Right atrium auricular region (tissue), 2 donors: ENCODE measurements around the gene CDHR5. TPM values are rescaled to one million over a fixed set of nuclear protein-coding genes. Genes with fewer than 3 reads are reported as not detected.

ENCODE experiments used
- DNase-seq: peaks from one replicate; pipeline ENCODE4 v3.0.0-alpha.2; 2019; ENCODE audit warnings: low spot score
- H3K27ac ChIP-seq, 2 donors: fragments of 200-600 bp; sonication (generic); 1 replicate in 1 of 2; 2 replicates in 1 of 2; pipeline ENCODE4 v1.5.1; 2016 to 2019
- H3K27me3 ChIP-seq, 2 donors: fragments of 200-600 bp; sonication (generic); one replicate each; pipeline versions ENCODE4 v1.5.1 to v1.6.0; 2017 to 2019
- H3K36me3 ChIP-seq: fragments of 200-600 bp; sonication (generic); one replicate; pipeline ENCODE4 v1.5.1; 2016
- H3K4me1 ChIP-seq, 2 donors: fragments of 200-600 bp; sonication (generic); one replicate each; pipeline versions ENCODE4 v1.5.1 to v1.6.0; 2017 to 2019
- H3K4me3 ChIP-seq, 2 donors: fragments of 200-600 bp; sonication (generic); 1 replicate in 1 of 2; 2 replicates in 1 of 2; pipeline ENCODE4 v1.5.1; 2017 to 2019; ENCODE audit warnings: mild to moderate bottlenecking in 1 of 2, moderate library complexity in 1 of 2
- H3K9me3 ChIP-seq, 2 donors: fragments of 200-600 bp; sonication (generic); one replicate each; pipeline ENCODE4 v1.5.1; 2019
- total RNA-seq, 2 donors: library from RNA; depleted of rRNA; stranded (reverse); fragments of >200 nt; gene quantifications; one replicate each; pipeline ENCODE4 v1.1.0, GENCODE V29; 2016
- TF ChIP-seq, protein P1 (sequence below), 2 donors: fragments of 200-600 bp; sonication (generic); IDR thresholded peaks; one replicate each; pipeline ENCODE4 v1.5.1; 2019; ENCODE audit warnings: antibody characterized with exemption in 2 of 2

CDHR5 gene
- total RNA-seq, 2 donors from 2014 or later, result not detected

DNA sequence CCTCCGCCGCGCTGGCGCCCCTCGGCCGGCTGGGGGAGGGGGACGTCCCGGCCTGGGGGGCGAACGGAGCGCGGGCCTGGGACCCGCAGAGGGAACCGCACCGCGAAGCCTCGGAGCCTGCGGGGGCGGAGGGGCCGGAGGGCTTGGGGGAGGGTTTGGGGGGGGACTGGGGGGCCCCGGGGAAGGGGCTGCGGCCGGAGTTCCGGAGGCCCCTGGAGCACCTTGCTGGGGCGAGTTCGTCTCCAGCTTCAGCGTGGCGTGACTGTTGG is 2.5 kb upstream of the CDHR5 start:
- Histone ChIP-seq H3K36me3 (no peaks in the 10 kb centered on the region), H3K4me1 (peaks cover 0 to 5% of the 10 kb centered on the region in 2 donors), H3K9me3 (no peaks in the 10 kb centered on the region), H3K4me3 (no peak overlapping the region), H3K27me3 (peaks cover 0 to 3% of the 10 kb centered on the region in 2 donors), H3K27ac (no peak overlapping the region)
- TF ChIP-seq, protein P1, sequence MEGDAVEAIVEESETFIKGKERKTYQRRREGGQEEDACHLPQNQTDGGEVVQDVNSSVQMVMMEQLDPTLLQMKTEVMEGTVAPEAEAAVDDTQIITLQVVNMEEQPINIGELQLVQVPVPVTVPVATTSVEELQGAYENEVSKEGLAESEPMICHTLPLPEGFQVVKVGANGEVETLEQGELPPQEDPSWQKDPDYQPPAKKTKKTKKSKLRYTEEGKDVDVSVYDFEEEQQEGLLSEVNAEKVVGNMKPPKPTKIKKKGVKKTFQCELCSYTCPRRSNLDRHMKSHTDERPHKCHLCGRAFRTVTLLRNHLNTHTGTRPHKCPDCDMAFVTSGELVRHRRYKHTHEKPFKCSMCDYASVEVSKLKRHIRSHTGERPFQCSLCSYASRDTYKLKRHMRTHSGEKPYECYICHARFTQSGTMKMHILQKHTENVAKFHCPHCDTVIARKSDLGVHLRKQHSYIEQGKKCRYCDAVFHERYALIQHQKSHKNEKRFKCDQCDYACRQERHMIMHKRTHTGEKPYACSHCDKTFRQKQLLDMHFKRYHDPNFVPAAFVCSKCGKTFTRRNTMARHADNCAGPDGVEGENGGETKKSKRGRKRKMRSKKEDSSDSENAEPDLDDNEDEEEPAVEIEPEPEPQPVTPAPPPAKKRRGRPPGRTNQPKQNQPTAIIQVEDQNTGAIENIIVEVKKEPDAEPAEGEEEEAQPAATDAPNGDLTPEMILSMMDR (IDR thresholded peaks at IDR 0.05), result no peak
- DNase-seq, result no peak

DNA sequence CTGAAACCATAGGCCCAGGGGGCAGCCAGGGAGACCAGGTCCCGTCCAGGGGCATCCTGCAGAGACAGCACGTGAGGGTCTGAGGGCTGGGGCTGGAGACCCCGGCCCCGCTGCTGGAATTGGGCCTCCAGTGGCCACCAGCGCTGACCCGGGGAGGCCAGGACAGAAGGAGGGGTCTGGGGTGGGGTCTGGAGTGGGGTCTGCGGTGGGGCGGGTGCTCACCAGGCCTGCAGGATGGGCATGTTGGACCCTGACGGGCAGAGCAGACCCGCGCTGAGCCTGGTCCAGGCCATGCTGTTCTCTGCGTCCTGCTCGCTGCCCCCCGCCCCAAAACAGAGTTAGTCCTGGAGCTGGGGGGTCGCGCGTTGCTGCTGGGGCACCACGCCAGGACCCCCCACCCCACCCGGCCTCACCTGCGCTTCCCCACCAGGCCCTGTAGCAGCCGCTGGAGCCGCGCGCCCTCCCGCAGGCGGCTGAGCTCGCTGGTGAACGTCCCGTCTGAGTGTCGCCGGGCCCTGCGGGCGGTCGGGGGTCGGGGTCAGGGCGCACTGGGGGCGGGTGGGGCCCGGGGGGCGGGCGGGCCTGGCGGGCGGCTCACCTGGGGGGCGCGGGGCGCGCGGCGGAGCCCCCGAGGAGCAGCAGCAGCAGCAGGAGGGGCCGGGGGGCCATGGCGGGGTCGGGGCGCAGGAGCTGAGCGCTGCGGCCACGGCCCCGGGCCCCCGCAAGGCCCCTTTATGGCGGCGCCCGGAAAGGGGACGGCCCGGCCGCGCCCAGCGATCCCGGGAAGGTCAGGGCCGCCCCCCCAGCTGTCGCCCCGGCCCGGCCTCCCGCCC is 1.9 kb upstream of the CDHR5 start, which contains the start of gene SCT:
Gene SCT (minus strand): TSS at position 707 of the 833 bp plus-strand sequence. CDS start 38 bp downstream, at position 669.
- peaks cover 0 to 3% of the 10 kb centered on the region in 2 donors for H3K27me3 ChIP-seq
- H3K27ac ChIP-seq, result no peak within 1 kb of the TSS
- H3K9me3 ChIP-seq, result no peaks in the 10 kb centered on the region
- TF ChIP-seq, protein P1 (IDR thresholded peaks at IDR 0.05), result no peak
- DNase-seq, result no peak
- H3K4me1 ChIP-seq, result peaks cover 0 to 5% of the 10 kb centered on the region in 2 donors
- no peaks in the 10 kb centered on the region for H3K36me3 ChIP-seq
- no peak within 1 kb of the TSS for H3K4me3 ChIP-seq

DNA sequence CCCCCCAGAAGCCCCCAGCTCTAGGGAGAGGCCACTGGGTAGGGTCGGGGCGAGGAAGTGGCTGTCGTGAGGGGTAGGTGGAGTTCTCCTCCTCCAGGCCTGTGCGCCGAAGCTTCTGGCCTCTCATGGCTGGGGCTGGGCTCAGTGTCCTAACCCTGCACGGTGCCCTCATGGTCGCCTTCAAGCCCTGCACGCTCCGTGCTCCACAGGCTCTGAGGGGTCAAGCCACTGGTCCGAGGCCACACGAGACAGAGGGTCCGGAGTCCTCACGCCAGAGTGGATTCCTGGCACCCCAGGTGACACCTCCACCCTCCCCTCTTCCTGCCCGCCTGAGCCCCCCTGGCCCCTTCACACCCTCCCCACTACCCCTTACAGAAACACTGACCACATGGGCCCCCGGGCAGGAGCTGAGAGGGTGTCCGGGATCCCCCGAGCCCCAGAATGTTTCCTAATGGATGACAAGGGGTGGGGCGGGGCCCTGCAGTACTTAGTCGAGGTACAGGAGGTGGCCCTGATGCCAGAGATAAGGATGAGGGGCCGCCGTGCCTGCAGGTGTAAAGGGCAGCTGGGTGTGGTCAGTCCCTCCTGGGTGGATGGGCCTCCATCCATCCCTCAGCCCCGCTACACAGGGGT is 997 bp upstream of the CDHR5 start:
- no peaks in the 10 kb centered on the region for H3K9me3 ChIP-seq
- H3K4me1 ChIP-seq, result peaks cover 0 to 5% of the 10 kb centered on the region in 2 donors
- TF ChIP-seq, protein P1 (IDR thresholded peaks at IDR 0.05), result no peak
- no peak for DNase-seq
- H3K36me3 ChIP-seq, result no peaks in the 10 kb centered on the region
- no peak overlapping the region for H3K27ac ChIP-seq
- no peak overlapping the region for H3K4me3 ChIP-seq
- H3K27me3 ChIP-seq, result peaks cover 0 to 3% of the 10 kb centered on the region in 2 donors

DNA sequence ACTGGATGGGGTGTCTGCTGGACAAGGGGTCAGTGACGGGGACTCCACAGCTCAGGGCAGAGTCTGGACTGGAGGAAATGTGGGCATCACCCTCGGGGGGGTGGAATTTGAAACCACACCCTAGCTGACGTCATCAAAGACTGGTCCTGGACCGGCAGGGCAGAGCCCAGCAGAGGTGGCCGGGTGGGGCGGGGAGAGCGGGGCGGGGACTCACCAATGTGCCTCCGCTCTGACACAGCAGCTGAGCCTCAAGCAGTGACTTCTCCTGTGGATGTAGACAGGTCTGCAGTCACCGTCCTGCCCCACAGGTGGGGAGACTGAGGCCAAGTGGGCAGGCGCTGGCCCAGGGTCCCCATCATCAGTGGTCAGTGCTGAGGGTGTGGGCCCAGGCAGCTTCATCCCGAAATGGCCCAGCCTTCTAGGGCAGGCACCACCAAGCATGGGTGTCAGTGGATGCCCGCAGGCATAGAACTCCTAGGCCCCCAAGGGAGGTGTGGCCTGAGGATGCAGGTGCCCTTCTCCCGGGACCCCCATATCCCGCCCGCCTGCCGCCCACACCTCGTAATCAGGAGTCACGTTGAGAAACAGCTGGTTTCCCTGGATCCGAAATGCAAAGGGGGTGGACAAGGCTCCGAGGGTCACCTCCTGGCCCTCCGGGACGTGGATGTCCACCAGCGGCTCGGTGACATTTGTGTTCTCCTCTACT is 603 bp downstream of the CDHR5 start:
- no peak for DNase-seq
- Histone ChIP-seq H3K27ac (no peak overlapping the region), H3K4me3 (no peak overlapping the region), H3K27me3 (peaks cover 0 to 3% of the 10 kb centered on the region in 2 donors), H3K9me3 (no peaks in the 10 kb centered on the region), H3K4me1 (peaks cover 0 to 5% of the 10 kb centered on the region in 2 donors), H3K36me3 (no peaks in the 10 kb centered on the region)
- TF ChIP-seq, protein P1 (IDR thresholded peaks at IDR 0.05), result no peak

DNA sequence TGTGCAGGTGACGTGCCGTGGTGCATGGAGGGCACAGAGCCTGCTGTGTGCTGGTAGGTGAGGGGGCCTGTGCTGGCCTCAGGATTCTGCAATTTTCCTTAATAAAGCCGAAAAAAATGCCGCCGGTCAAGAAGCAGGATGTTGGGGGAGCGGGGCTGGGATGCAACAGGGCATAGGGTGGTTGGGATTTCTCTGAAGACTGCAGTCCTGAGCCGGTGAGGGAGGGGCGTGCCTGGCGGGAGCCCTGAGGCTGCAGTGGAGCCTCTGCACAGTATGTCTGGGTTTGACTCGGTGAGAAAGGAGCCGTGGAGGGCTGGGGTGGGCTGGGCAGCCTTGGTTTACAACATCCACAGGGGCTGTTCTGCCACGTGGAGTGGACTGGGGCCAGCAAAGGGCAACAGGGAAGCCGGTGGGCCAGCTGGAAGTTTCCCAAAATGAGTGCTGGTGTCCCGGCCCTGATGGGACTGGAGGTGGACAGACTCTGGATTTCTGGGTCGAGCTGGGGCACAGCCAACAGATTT is 1.3 kb downstream of the CDHR5 start:
- no peaks in the 10 kb centered on the region for H3K36me3 ChIP-seq
- DNase-seq, result no peak
- TF ChIP-seq, protein P1 (IDR thresholded peaks at IDR 0.05), result no peak
- H3K4me3 ChIP-seq, result no peak overlapping the region
- peaks cover 0 to 5% of the 10 kb centered on the region in 2 donors for H3K4me1 ChIP-seq
- no peak overlapping the region for H3K27ac ChIP-seq
- H3K27me3 ChIP-seq, result peaks cover 0 to 3% of the 10 kb centered on the region in 2 donors
- no peaks in the 10 kb centered on the region for H3K9me3 ChIP-seq
